ENCODE results near the gene EGFL6. TPM values are rescaled to one million over a fixed set of nuclear protein-coding genes. Genes with fewer than 3 reads are reported as not detected.

Gene EGFL6
- 0.81 TPM for polyA plus RNA-seq (2013, experiment 1 of 2)
- polyA plus RNA-seq (2013, experiment 2 of 2), result 1.2 TPM

- H3K4me3 ChIP-seq (ENCODE audit: extremely low read depth, insufficient read depth, low read length, poor library complexity, severe bottlenecking), result peak within 1 kb of the TSS; percentile 14
- H3K36me3 ChIP-seq (ENCODE audit: control insufficient read depth, insufficient read depth, low read length), result no peaks in the 10 kb centered on the region
- 0 to 5% methylated on average over 7 to 14 of the region's 57 CpGs for WGBS, 2 experiments (ENCODE audit: insufficient coverage in 2 of 2)
- H3K27ac ChIP-seq (ENCODE audit: low read depth, low read length, severe bottlenecking), result no peak within 1 kb of the TSS
- no peaks in the 10 kb centered on the region for H3K4me1 ChIP-seq (ENCODE audit: control insufficient read depth, insufficient read depth, low read length, poor library complexity, severe bottlenecking)
- no peaks in the 10 kb centered on the region for H3K9me3 ChIP-seq (ENCODE audit: control insufficient read depth, low read length)
These were observed at the start of gene EGFL6 for GRCh38 chrX:13569479-13570260. EGFL6 (plus strand) TSS chrX:13569601; CDS start chrX:13569862, 261 bp downstream.

- no peaks in the 10 kb centered on the region for H3K9me3 ChIP-seq (ENCODE audit: control insufficient read depth, low read length)
- no peak overlapping the region for H3K27ac ChIP-seq (ENCODE audit: low read depth, low read length, severe bottlenecking)
- no peak overlapping the region for H3K4me3 ChIP-seq (ENCODE audit: extremely low read depth, insufficient read depth, low read length, poor library complexity, severe bottlenecking)
- no peaks in the 10 kb centered on the region for H3K36me3 ChIP-seq (ENCODE audit: control insufficient read depth, insufficient read depth, low read length)
- no peaks in the 10 kb centered on the region for H3K4me1 ChIP-seq (ENCODE audit: control insufficient read depth, insufficient read depth, low read length, poor library complexity, severe bottlenecking)
- WGBS, 2 experiments (ENCODE audit: insufficient coverage in 2 of 2), result no CpG with 5 or more reads among the region's 2 CpGs
These were observed 49.0 kb upstream of the EGFL6 start for GRCh38 chrX:13520351-13520750.

- no peak overlapping the region for H3K27ac ChIP-seq (ENCODE audit: low read depth, low read length, severe bottlenecking)
- WGBS, 2 experiments (ENCODE audit: insufficient coverage in 2 of 2), result 100% methylated on average over 1 of the region's 2 CpGs; no CpG with 5 or more reads in 1 of the 2 experiments
- H3K36me3 ChIP-seq (ENCODE audit: control insufficient read depth, insufficient read depth, low read length), result no peaks in the 10 kb centered on the region
- no peaks in the 10 kb centered on the region for H3K9me3 ChIP-seq (ENCODE audit: control insufficient read depth, low read length)
- H3K4me3 ChIP-seq (ENCODE audit: extremely low read depth, insufficient read depth, low read length, poor library complexity, severe bottlenecking), result no peak overlapping the region
- H3K4me1 ChIP-seq (ENCODE audit: control insufficient read depth, insufficient read depth, low read length, poor library complexity, severe bottlenecking), result no peaks in the 10 kb centered on the region
These were observed 48.5 kb upstream of the EGFL6 start for GRCh38 chrX:13520936-13521335.

GRCh38 chrX:13522811-13523210 is 46.6 kb upstream of the EGFL6 start:
- no peaks in the 10 kb centered on the region for H3K4me1 ChIP-seq (ENCODE audit: control insufficient read depth, insufficient read depth, low read length, poor library complexity, severe bottlenecking)
- no peaks in the 10 kb centered on the region for H3K36me3 ChIP-seq (ENCODE audit: control insufficient read depth, insufficient read depth, low read length)
- WGBS, 2 experiments (ENCODE audit: insufficient coverage in 2 of 2), result no CpG with 5 or more reads among the region's 1 CpG
- no peaks in the 10 kb centered on the region for H3K9me3 ChIP-seq (ENCODE audit: control insufficient read depth, low read length)
- no peak overlapping the region for H3K27ac ChIP-seq (ENCODE audit: low read depth, low read length, severe bottlenecking)
- H3K4me3 ChIP-seq (ENCODE audit: extremely low read depth, insufficient read depth, low read length, poor library complexity, severe bottlenecking), result no peak overlapping the region

- H3K27ac ChIP-seq (ENCODE audit: low read depth, low read length, severe bottlenecking), result no peak overlapping the region
- no peak overlapping the region for H3K4me3 ChIP-seq (ENCODE audit: extremely low read depth, insufficient read depth, low read length, poor library complexity, severe bottlenecking)
- H3K4me1 ChIP-seq (ENCODE audit: control insufficient read depth, insufficient read depth, low read length, poor library complexity, severe bottlenecking), result no peaks in the 10 kb centered on the region
- no CpG with 5 or more reads among the region's 3 CpGs for WGBS, 2 experiments (ENCODE audit: insufficient coverage in 2 of 2)
- no peaks in the 10 kb centered on the region for H3K36me3 ChIP-seq (ENCODE audit: control insufficient read depth, insufficient read depth, low read length)
- H3K9me3 ChIP-seq (ENCODE audit: control insufficient read depth, low read length), result no peaks in the 10 kb centered on the region
These were observed 35.7 kb upstream of the EGFL6 start for GRCh38 chrX:13533726-13534125.

GRCh38 chrX:13535376-13536165 is 33.8 kb upstream of the EGFL6 start:
- H3K4me3 ChIP-seq (ENCODE audit: extremely low read depth, insufficient read depth, low read length, poor library complexity, severe bottlenecking), result no peak overlapping the region
- 91 to 100% methylated on average over 1 to 4 of the region's 7 CpGs for WGBS, 2 experiments (ENCODE audit: insufficient coverage in 2 of 2)
- H3K27ac ChIP-seq (ENCODE audit: low read depth, low read length, severe bottlenecking), result no peak overlapping the region
- no peaks in the 10 kb centered on the region for H3K4me1 ChIP-seq (ENCODE audit: control insufficient read depth, insufficient read depth, low read length, poor library complexity, severe bottlenecking)
- no peaks in the 10 kb centered on the region for H3K36me3 ChIP-seq (ENCODE audit: control insufficient read depth, insufficient read depth, low read length)
- H3K9me3 ChIP-seq (ENCODE audit: control insufficient read depth, low read length), result no peaks in the 10 kb centered on the region

GRCh38 chrX:13536551-13536950 is 32.9 kb upstream of the EGFL6 start:
- no peak overlapping the region for H3K4me3 ChIP-seq (ENCODE audit: extremely low read depth, insufficient read depth, low read length, poor library complexity, severe bottlenecking)
- no peaks in the 10 kb centered on the region for H3K9me3 ChIP-seq (ENCODE audit: control insufficient read depth, low read length)
- H3K27ac ChIP-seq (ENCODE audit: low read depth, low read length, severe bottlenecking), result no peak overlapping the region
- H3K36me3 ChIP-seq (ENCODE audit: control insufficient read depth, insufficient read depth, low read length), result no peaks in the 10 kb centered on the region
- WGBS, 2 experiments (ENCODE audit: insufficient coverage in 2 of 2), result 80% methylated on average over 1 of the region's 4 CpGs; no CpG with 5 or more reads in 1 of the 2 experiments
- no peaks in the 10 kb centered on the region for H3K4me1 ChIP-seq (ENCODE audit: control insufficient read depth, insufficient read depth, low read length, poor library complexity, severe bottlenecking)

GRCh38 chrX:13538414-13538813 is 31.0 kb upstream of the EGFL6 start:
- no peaks in the 10 kb centered on the region for H3K36me3 ChIP-seq (ENCODE audit: control insufficient read depth, insufficient read depth, low read length)
- no CpG with 5 or more reads among the region's 3 CpGs for WGBS, 2 experiments (ENCODE audit: insufficient coverage in 2 of 2)
- H3K4me3 ChIP-seq (ENCODE audit: extremely low read depth, insufficient read depth, low read length, poor library complexity, severe bottlenecking), result no peak overlapping the region
- no peak overlapping the region for H3K27ac ChIP-seq (ENCODE audit: low read depth, low read length, severe bottlenecking)
- H3K4me1 ChIP-seq (ENCODE audit: control insufficient read depth, insufficient read depth, low read length, poor library complexity, severe bottlenecking), result no peaks in the 10 kb centered on the region
- H3K9me3 ChIP-seq (ENCODE audit: control insufficient read depth, low read length), result no peaks in the 10 kb centered on the region

GRCh38 chrX:13540602-13541001 is 28.8 kb upstream of the EGFL6 start:
- Histone ChIP-seq H3K36me3 (ENCODE audit: control insufficient read depth, insufficient read depth, low read length) (no peaks in the 10 kb centered on the region), H3K4me3 (ENCODE audit: extremely low read depth, insufficient read depth, low read length, poor library complexity, severe bottlenecking) (no peak overlapping the region), H3K4me1 (ENCODE audit: control insufficient read depth, insufficient read depth, low read length, poor library complexity, severe bottlenecking) (no peaks in the 10 kb centered on the region), H3K27ac (ENCODE audit: low read depth, low read length, severe bottlenecking) (no peak overlapping the region), H3K9me3 (ENCODE audit: control insufficient read depth, low read length) (no peaks in the 10 kb centered on the region)
- WGBS, 2 experiments (ENCODE audit: insufficient coverage in 2 of 2), result 100% methylated on average over 1 to 2 of the region's 2 CpGs

GRCh38 chrX:13545726-13546125 is 23.7 kb upstream of the EGFL6 start:
- Histone ChIP-seq H3K4me1 (ENCODE audit: control insufficient read depth, insufficient read depth, low read length, poor library complexity, severe bottlenecking) (no peaks in the 10 kb centered on the region), H3K36me3 (ENCODE audit: control insufficient read depth, insufficient read depth, low read length) (no peaks in the 10 kb centered on the region), H3K9me3 (ENCODE audit: control insufficient read depth, low read length) (no peaks in the 10 kb centered on the region), H3K4me3 (ENCODE audit: extremely low read depth, insufficient read depth, low read length, poor library complexity, severe bottlenecking) (no peak overlapping the region), H3K27ac (ENCODE audit: low read depth, low read length, severe bottlenecking) (no peak overlapping the region)
- WGBS, 2 experiments (ENCODE audit: insufficient coverage in 2 of 2), result 76% methylated on average over 2 of the region's 2 CpGs; no CpG with 5 or more reads in 1 of the 2 experiments

- no peaks in the 10 kb centered on the region for H3K9me3 ChIP-seq (ENCODE audit: control insufficient read depth, low read length)
- no peaks in the 10 kb centered on the region for H3K4me1 ChIP-seq (ENCODE audit: control insufficient read depth, insufficient read depth, low read length, poor library complexity, severe bottlenecking)
- no peaks in the 10 kb centered on the region for H3K36me3 ChIP-seq (ENCODE audit: control insufficient read depth, insufficient read depth, low read length)
- no peak overlapping the region for H3K27ac ChIP-seq (ENCODE audit: low read depth, low read length, severe bottlenecking)
- no peak overlapping the region for H3K4me3 ChIP-seq (ENCODE audit: extremely low read depth, insufficient read depth, low read length, poor library complexity, severe bottlenecking)
These were observed 21.7 kb upstream of the EGFL6 start for GRCh38 chrX:13547671-13548070.

Data from mesodermal cell (in vitro differentiated cells).